ENCODE measurements around the gene HIGD1A.

GRCh38 chr3:42742688-42743087, 61.6 kb downstream of the HIGD1A start:
- no peak for TF ChIP-seq POLR2AphosphoS5 (IDR thresholded peaks at IDR 0.05; ENCODE audit: low read depth)
- TF ChIP-seq, protein P1, sequence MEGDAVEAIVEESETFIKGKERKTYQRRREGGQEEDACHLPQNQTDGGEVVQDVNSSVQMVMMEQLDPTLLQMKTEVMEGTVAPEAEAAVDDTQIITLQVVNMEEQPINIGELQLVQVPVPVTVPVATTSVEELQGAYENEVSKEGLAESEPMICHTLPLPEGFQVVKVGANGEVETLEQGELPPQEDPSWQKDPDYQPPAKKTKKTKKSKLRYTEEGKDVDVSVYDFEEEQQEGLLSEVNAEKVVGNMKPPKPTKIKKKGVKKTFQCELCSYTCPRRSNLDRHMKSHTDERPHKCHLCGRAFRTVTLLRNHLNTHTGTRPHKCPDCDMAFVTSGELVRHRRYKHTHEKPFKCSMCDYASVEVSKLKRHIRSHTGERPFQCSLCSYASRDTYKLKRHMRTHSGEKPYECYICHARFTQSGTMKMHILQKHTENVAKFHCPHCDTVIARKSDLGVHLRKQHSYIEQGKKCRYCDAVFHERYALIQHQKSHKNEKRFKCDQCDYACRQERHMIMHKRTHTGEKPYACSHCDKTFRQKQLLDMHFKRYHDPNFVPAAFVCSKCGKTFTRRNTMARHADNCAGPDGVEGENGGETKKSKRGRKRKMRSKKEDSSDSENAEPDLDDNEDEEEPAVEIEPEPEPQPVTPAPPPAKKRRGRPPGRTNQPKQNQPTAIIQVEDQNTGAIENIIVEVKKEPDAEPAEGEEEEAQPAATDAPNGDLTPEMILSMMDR (conservative IDR thresholded peaks at IDR 0.05; ENCODE audit: low read depth in 2 of 2): no peak
- no peak for TF ChIP-seq NANOG (IDR thresholded peaks at IDR 0.05; ENCODE audit: borderline replicate concordance)
- TF ChIP-seq, protein P2, sequence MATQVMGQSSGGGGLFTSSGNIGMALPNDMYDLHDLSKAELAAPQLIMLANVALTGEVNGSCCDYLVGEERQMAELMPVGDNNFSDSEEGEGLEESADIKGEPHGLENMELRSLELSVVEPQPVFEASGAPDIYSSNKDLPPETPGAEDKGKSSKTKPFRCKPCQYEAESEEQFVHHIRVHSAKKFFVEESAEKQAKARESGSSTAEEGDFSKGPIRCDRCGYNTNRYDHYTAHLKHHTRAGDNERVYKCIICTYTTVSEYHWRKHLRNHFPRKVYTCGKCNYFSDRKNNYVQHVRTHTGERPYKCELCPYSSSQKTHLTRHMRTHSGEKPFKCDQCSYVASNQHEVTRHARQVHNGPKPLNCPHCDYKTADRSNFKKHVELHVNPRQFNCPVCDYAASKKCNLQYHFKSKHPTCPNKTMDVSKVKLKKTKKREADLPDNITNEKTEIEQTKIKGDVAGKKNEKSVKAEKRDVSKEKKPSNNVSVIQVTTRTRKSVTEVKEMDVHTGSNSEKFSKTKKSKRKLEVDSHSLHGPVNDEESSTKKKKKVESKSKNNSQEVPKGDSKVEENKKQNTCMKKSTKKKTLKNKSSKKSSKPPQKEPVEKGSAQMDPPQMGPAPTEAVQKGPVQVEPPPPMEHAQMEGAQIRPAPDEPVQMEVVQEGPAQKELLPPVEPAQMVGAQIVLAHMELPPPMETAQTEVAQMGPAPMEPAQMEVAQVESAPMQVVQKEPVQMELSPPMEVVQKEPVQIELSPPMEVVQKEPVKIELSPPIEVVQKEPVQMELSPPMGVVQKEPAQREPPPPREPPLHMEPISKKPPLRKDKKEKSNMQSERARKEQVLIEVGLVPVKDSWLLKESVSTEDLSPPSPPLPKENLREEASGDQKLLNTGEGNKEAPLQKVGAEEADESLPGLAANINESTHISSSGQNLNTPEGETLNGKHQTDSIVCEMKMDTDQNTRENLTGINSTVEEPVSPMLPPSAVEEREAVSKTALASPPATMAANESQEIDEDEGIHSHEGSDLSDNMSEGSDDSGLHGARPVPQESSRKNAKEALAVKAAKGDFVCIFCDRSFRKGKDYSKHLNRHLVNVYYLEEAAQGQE (IDR thresholded peaks at IDR 0.05; ENCODE audit: unreplicated experiment): no peak
- TF ChIP-seq EZH2 (IDR thresholded peaks at IDR 0.05; ENCODE audit: low read depth, unreplicated experiment): no peak
- no peak for TF ChIP-seq EZH2phosphoT487 (IDR thresholded peaks at IDR 0.05; ENCODE audit: unreplicated experiment)
- no peak for TF ChIP-seq JUNB (IDR thresholded peaks at IDR 0.05; ENCODE audit: unreplicated experiment)
- TF ChIP-seq CREB1 (CRISPR knock-in tag; IDR thresholded peaks at IDR 0.05; ENCODE audit: low read depth): no peak
- no peak for TF ChIP-seq ETS1 (IDR thresholded peaks at IDR 0.05)
- no peak for TF ChIP-seq STAT1 (IDR thresholded peaks at IDR 0.05; ENCODE audit: unreplicated experiment)
- TF ChIP-seq ZNF331 (CRISPR knock-in tag; IDR thresholded peaks at IDR 0.05; ENCODE audit: low read depth): no peak
- no peak for TF ChIP-seq ZNF114 (CRISPR knock-in tag; IDR thresholded peaks at IDR 0.05)
